ENCODE measurements around the gene RABL3. TPM values are rescaled to one million over a fixed set of nuclear protein-coding genes. Genes with fewer than 3 reads are reported as not detected.

RABL3 gene
- total and polyA plus RNA-seq, 2 donors (not counting 1 experiment from before 2014, with no cell fraction given): 11.9 to 13.4 TPM

Other genes with a start within 250 kb of the RABL3 start
- gene NDUFB4, start 146.2 kb downstream of the RABL3 start, total RNA-seq: 24.9 and 26.9 TPM in 2 replicates
- gene NDUFB4, start 146.2 kb downstream of the RABL3 start, polyA plus RNA-seq: 178 and 185 TPM in 2 replicates
- under 0.01 TPM in 1 of 2 replicates, not detected in the other for gene HGD, start 60.3 kb downstream of the RABL3 start, total RNA-seq
- gene HGD, start 60.3 kb downstream of the RABL3 start, polyA plus RNA-seq: 0.18 TPM in 1 of 2 replicates, not detected in the other
- 15.7 and 16.2 TPM in 2 replicates for gene GTF2E1, start 228 bp upstream of the RABL3 start, total RNA-seq
- 10.7 and 11.5 TPM in 2 replicates for gene GTF2E1, start 228 bp upstream of the RABL3 start, polyA plus RNA-seq
- not detected in 2 replicates for gene STXBP5L, start 165.7 kb upstream of the RABL3 start, total RNA-seq
- gene STXBP5L, start 165.7 kb upstream of the RABL3 start, polyA plus RNA-seq: not detected in 2 replicates

Measured in fibroblast of lung (primary cell).